Activated T-helper 2 cell treated with anti-CD3 and anti-CD28 coated beads, Interferon-gamma antibody, Interleukin-2, Interleukin-4, amounts not matched to agents 10 μg/mL and 5 μg/mL and 100 μg/mL, durations not matched to agents 14 hours and 24 hours and 36 hours (primary cell): ENCODE measurements around the gene DUSP5. TPM values are rescaled to one million over a fixed set of nuclear protein-coding genes. Genes with fewer than 3 reads are reported as not detected.
"Not testable (repeated sequence)": the region's sequence is repeated elsewhere in the genome, so short reads cannot be mapped to it uniquely, and the experiment has no call there.

ENCODE experiments used
- DNase-seq: peaks from one replicate; pipeline ENCODE4 v3.0.0; 2021; ENCODE audit warnings: low spot score
- H3K27ac Mint-ChIP-seq: one replicate; pipeline ENCODE4 v1.8.0; 2021; ENCODE audit warnings: mixed read lengths
- H3K27me3 Mint-ChIP-seq: one replicate; pipeline ENCODE4 v1.8.0; 2021; ENCODE audit warnings: low read depth, mixed read lengths
- H3K36me3 Mint-ChIP-seq: one replicate; pipeline ENCODE4 v1.8.0; 2021; ENCODE audit warnings: low read depth, mixed read lengths
- H3K4me1 Mint-ChIP-seq: one replicate; pipeline ENCODE4 v1.8.0; 2021; ENCODE audit warnings: low read depth, mixed read lengths
- H3K4me3 Mint-ChIP-seq: one replicate; pipeline ENCODE4 v1.8.0; 2021; ENCODE audit warnings: low read depth, mild to moderate bottlenecking, moderate library complexity, mixed read lengths
- H3K9me3 Mint-ChIP-seq: one replicate; pipeline ENCODE4 v1.8.0; 2021; ENCODE audit warnings: mixed read lengths
- intact Hi-C: fragments of 100-400 bp; cut with micrococcal nuclease; formaldehyde crosslinking; loops from one replicate; pipeline ENCODE4 v1.15.1; 2023
- total RNA-seq: library from RNA; stranded (reverse); gene quantifications from 2 replicates; pipeline ENCODE4 v1.2.3, GENCODE V29; 2022

Gene DUSP5
- total RNA-seq, 1 donor from 2014 or later = 86.2 TPM

DNA sequence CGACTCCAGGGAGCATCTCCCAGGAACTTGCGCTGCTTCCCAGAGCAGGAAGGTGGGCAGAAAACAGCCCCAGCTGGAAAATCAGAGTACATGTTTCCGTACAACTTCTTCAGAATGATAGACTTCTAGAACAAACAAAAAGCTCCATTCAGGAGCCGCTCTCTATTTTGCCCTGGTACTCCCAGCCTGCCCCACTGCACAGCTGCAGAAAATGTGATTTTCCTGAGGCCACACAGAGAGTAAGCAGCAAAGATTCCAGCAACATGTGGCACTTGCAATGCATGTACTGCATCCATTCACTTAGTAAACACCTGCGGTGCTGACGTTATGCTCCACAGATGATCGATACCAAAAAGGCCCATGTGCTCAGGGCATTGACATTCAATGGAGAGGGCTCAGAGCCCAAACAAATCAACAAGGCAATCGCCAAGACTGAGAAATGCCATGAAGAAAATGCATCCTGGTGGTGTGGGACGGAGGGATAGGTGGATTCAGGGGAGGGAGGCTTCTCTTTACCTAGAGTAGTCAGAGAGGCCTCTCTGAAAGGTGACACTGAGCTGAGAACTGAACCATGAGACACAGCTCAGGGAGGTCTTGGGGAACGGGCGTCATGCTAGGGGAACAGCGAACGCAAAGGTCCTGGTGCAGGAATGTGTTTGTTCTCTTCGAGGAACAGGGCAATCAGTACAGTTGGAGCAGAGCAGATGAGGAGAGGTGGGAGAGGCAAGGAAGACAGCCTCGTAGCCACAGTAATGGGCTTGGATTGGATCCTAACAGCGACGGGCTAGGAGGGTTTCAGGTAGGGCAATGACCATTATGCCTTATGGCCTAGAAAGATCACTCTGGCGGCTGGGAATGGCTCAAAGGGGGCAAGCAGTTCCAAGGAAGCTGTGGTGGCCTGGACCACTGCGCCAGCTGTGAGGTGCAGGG lies 35.3 kb upstream of the DUSP5 start:
- no peak for DNase-seq
- Mint-ChIP-seq H3K4me3 (no peak overlapping the region), H3K4me1 (peaks cover 34% of the 10 kb centered on the region), H3K9me3 (no peaks in the 10 kb centered on the region), H3K36me3 (no peaks in the 10 kb centered on the region), H3K27ac (no peak overlapping the region), H3K27me3 (no peaks in the 10 kb centered on the region)
- intact Hi-C loops = loop anchor here (5.0 kb wide), 1 partner anchor 35 kb away; the partner anchor contains the start of gene DUSP5

DNA sequence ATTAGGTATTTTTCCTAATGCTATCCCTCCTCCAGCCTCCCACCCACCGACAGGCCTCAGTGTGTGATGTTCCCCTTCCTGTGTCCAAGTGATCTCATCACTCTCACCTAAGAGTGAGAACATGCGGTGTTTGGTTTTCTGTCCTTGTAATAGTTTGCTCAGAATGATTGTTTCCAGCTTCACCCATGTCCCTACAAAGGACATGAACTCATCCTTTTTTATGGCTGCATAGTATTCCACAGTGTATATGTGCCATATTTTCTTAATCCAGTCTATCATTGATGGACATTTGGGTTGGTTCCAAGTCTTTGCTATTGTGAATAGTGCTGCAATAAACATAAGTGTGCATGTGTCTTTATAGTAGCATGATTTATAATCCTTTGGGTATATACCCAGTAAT lies 29.4 kb upstream of the DUSP5 start:
- intact Hi-C loops, DNase-seq, H3K36me3 Mint-ChIP-seq, H3K27me3 Mint-ChIP-seq, H3K9me3 Mint-ChIP-seq, H3K4me3 Mint-ChIP-seq, H3K27ac Mint-ChIP-seq: not testable (repeated sequence)
- peaks cover 11% of the 10 kb centered on the region for H3K4me1 Mint-ChIP-seq

DNA sequence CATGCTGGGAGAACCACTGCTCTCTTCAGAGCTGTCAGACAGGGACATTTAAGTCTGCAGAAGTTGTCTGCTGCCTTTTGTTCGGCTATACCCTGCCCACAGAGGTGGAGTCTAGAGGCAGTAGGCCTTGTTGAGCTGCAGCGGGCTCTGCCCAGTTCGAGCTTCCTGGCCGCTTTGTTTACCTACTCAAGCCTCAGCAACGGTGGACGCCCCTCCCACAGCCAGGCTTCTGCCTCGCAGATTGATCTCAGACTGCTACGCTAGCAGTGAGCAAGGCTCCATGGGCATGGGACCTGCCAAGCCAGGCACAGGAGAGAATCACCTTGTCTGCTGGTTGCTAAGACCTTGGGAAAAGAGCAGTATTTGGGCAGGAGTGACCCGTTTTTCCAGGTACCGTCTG lies 27.2 kb upstream of the DUSP5 start:
- H3K4me1 Mint-ChIP-seq, H3K9me3 Mint-ChIP-seq, intact Hi-C loops, H3K36me3 Mint-ChIP-seq, H3K4me3 Mint-ChIP-seq, H3K27ac Mint-ChIP-seq, DNase-seq, H3K27me3 Mint-ChIP-seq: not testable (repeated sequence)

DNA sequence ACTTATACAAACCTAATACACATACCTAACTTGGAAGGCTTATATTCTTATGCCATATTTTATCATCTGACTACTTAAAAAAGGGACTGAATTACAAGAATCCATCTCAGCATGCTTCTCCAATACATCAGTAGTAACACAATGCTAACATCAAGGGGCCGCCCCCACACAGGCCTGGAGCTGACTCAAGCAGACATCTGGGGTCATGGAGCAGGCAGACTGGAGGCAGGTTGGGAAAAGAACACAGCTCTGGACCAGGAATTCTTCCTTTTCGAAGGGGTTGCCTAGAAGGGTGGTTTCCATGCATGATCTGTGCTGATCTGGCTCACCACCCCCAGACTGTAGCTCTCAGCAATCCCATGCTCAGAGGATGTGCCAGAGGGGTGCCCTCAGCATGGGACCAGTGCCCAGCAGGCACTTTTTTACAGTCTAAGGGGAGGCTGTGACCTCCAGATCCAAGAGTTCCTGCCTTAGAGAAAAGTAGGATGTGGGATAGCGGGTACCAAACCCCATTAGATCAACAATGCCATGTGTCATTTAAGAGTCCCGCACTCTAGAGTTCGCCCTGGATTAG lies 26.1 kb upstream of the DUSP5 start:
- Mint-ChIP-seq H3K36me3 (peaks cover 3% of the 10 kb centered on the region), H3K9me3 (peaks cover 9% of the 10 kb centered on the region), H3K4me1 (peaks cover 3% of the 10 kb centered on the region), H3K4me3 (no peak overlapping the region), H3K27me3 (no peaks in the 10 kb centered on the region), H3K27ac (no peak overlapping the region)
- no peak for DNase-seq
- intact Hi-C loops = no loop called here

DNA sequence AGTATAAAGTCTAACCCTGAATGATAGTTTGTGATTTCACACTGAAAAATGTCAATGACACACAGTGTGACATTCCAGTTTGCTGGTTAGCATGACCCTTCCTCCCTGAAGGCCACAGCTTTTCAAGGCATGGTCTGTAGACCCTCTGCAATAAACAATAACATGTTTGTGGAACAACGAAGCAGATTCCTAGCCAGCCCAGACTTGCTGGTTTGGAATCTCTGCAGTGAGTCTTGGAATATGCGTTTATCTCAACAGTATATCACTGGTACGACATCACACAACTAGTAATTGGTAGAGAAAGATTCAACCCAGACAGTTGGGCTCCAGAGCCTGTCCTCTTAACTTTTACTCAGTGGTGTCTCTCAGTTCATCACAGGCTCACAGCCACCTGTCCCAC lies 23.7 kb upstream of the DUSP5 start:
- Mint-ChIP-seq H3K27me3 (no peaks in the 10 kb centered on the region), H3K9me3 (peaks cover 9% of the 10 kb centered on the region), H3K4me3 (no peak overlapping the region), H3K36me3 (peaks cover 3% of the 10 kb centered on the region), H3K27ac (no peak overlapping the region), H3K4me1 (peaks cover 3% of the 10 kb centered on the region)
- DNase-seq = no peak
- intact Hi-C loops = no loop called here

DNA sequence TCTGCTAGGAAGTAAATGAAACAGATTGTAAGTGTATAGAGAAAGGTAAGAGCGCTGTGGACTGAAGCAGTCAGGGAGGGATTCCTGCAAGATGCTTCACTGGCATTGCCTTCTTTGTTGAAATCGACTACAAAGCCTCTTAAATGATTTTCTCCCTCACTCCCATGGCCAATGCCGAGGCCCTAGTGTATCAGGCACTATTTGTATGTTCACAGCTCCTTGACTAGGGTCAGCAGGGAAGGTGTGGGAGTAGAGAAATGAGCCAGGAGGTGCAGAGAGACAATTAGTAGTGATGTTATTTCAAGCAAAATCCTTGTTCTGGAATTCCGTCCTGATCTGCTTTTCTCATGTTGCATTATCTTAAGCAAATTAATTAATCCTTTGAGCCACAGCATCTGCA lies 22.9 kb upstream of the DUSP5 start:
- DNase-seq = no peak
- intact Hi-C loops = no loop called here
- Mint-ChIP-seq H3K27ac (no peak overlapping the region), H3K36me3 (no peaks in the 10 kb centered on the region), H3K4me3 (no peak overlapping the region), H3K27me3 (no peaks in the 10 kb centered on the region), H3K4me1 (peaks cover 3% of the 10 kb centered on the region), H3K9me3 (peaks cover 6% of the 10 kb centered on the region)

DNA sequence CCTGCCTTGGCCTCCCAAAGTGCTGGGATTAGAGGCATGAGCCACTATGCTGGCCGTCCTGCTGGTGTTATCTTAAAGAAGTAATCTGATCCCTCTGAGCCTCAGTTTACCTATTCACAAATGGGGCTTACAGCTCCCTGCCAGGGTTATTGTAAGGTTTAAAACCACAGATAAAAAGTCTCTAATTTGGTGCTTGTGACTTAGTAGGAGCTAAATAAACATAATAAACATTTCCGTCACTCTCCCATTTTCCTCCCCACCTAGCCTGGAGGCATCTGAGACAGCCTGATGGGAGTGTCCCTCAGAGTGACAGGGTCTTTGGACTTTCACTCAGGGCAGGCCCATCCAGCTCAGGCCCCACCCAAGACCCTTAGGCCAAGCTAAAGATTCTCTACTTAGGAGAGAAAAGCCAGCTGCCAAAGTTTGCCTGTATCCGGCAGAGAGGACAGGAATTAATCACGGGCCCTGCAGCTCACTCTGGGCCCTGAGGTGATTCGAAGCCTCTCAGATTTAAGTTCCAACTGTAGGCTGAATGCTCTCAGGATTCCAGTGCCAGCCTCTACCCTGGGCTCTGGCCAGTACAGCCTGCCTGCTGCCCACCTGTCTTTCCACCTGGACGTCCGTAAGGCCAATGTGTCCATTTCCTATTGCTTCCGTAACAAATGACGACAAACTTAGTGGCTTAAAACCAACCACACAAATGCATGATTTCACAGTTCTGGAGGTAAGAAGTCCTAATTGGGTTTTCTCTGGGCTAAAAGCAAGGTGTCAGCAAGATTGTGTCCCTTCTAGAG lies 21.8 kb upstream of the DUSP5 start:
- intact Hi-C loops = no loop called here
- DNase-seq = no peak
- Mint-ChIP-seq H3K27ac (no peak overlapping the region), H3K4me3 (no peak overlapping the region), H3K36me3 (no peaks in the 10 kb centered on the region), H3K9me3 (no peaks in the 10 kb centered on the region), H3K4me1 (peaks cover 3% of the 10 kb centered on the region), H3K27me3 (no peaks in the 10 kb centered on the region)

DNA sequence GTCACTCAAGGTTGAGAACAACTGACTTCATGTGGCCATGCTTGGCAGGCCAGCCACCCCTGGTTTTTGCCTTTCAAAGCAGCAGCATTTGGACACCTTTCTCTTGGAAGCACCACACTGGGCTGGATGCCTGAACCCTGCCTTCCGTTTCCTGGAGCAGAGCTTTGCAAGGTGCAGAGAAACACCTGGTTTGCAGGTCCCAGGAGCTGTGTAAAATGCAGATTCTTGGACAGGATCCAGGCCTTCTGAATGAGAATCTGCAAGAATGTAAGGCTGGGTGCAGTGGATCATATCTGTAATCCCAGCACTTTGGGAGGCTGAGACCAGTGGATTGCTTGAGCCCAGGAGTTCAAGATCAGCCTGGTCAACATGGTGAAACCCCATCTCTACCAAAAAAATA lies 18.0 kb upstream of the DUSP5 start:
- no peak overlapping the region for H3K27ac Mint-ChIP-seq
- no peak for DNase-seq
- H3K4me1 Mint-ChIP-seq = peaks cover 2% of the 10 kb centered on the region
- no peaks in the 10 kb centered on the region for H3K36me3 Mint-ChIP-seq
- no peak overlapping the region for H3K4me3 Mint-ChIP-seq
- intact Hi-C loops = no loop called here
- H3K9me3 Mint-ChIP-seq = no peaks in the 10 kb centered on the region
- H3K27me3 Mint-ChIP-seq = peaks cover 6% of the 10 kb centered on the region

DNA sequence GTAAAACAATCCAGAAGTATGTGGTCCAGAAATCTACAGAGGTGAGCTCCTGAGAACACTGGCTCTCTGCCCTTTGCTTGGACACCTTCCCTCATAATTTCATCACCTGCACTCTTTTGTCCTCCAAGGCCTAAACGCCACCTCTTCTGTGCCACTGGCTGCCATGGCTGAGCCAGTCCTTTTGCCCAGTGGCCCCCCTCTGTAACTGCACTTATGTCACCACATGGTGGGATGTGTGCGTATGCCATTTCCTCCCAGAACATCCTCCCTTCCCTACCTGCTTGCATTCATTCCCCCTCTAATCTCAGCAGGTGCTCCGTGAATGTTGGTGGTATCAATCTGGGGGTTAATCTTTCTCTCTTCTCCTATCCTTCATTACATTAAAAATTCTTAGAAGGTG lies 17.3 kb upstream of the DUSP5 start:
- H3K9me3 Mint-ChIP-seq = no peaks in the 10 kb centered on the region
- intact Hi-C loops = no loop called here
- H3K27ac Mint-ChIP-seq = no peak overlapping the region
- H3K4me3 Mint-ChIP-seq = no peak overlapping the region
- DNase-seq = no peak
- H3K27me3 Mint-ChIP-seq = peaks cover 6% of the 10 kb centered on the region
- no peaks in the 10 kb centered on the region for H3K36me3 Mint-ChIP-seq
- peaks cover 2% of the 10 kb centered on the region for H3K4me1 Mint-ChIP-seq

DNA sequence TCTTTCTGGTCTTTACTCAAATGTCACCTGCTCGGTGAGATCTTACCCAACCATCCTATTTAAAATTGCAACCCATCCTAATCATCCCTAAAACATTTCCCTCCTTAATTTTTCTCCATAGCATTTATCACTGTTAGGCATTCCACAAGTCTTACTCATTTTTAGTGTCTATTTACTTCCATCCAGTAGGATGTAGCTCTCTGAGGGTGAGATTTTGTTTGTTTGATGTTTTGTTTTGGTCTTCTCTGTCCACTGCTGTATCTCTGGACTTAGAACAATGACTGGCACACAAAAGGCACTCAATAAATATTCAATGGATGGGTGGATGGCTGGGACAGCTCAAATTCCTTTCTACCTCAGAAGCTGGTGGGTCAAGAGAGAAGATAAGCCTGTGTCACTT lies 15.8 kb upstream of the DUSP5 start:
- no peak for DNase-seq
- H3K4me1 Mint-ChIP-seq = peaks cover 2% of the 10 kb centered on the region
- H3K36me3 Mint-ChIP-seq = no peaks in the 10 kb centered on the region
- intact Hi-C loops = no loop called here
- peaks cover 6% of the 10 kb centered on the region for H3K27me3 Mint-ChIP-seq
- H3K4me3 Mint-ChIP-seq = no peak overlapping the region
- no peak overlapping the region for H3K27ac Mint-ChIP-seq
- no peaks in the 10 kb centered on the region for H3K9me3 Mint-ChIP-seq

DNA sequence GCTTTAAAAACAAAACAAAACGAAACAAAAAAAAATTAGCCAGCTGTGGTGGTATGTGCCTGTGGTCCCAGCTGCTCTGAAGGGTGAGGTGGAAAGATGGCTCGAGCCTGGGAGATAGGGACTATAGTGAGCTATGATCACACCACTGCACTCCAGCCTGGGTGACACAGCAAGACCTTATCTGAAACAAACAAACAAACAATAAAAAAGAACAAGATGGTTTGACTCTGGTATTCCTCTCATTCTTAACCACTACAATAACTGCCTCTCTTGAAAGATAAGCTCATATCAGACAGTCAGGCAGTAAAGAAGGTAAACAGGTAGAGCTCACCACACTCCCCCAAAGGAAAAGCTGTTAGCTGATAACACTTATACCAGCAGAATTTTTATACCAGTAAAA lies 14.1 kb upstream of the DUSP5 start:
- no peaks in the 10 kb centered on the region for H3K9me3 Mint-ChIP-seq
- H3K36me3 Mint-ChIP-seq = no peaks in the 10 kb centered on the region
- peaks cover 6% of the 10 kb centered on the region for H3K27me3 Mint-ChIP-seq
- no peak overlapping the region for H3K4me3 Mint-ChIP-seq
- intact Hi-C loops = no loop called here
- H3K4me1 Mint-ChIP-seq = peaks cover 5% of the 10 kb centered on the region
- DNase-seq = no peak
- H3K27ac Mint-ChIP-seq = no peak overlapping the region

DNA sequence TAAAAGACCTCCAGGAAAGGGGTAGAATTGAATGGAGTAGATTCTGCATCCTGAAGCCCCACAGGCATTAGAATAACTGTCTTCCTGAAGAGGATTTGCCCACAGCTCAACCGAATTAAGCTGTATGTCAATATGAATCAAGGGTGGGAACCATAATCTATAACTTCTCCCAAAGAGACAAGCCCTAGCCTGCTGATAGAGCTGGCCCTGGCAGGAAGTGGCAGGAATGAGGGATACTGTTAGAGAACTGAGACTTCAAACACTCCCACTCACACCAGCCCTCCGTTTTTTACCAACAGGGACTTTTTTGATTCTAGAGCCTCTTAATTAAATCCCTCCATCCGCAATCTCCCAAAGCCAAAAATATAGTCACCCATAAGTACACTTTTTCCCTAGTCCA lies 12.2 kb upstream of the DUSP5 start:
- H3K27ac Mint-ChIP-seq = no peak overlapping the region
- H3K4me1 Mint-ChIP-seq = peaks cover 5% of the 10 kb centered on the region
- no peaks in the 10 kb centered on the region for H3K36me3 Mint-ChIP-seq
- peaks cover 6% of the 10 kb centered on the region for H3K27me3 Mint-ChIP-seq
- intact Hi-C loops = no loop called here
- no peak for DNase-seq
- no peak overlapping the region for H3K4me3 Mint-ChIP-seq
- no peaks in the 10 kb centered on the region for H3K9me3 Mint-ChIP-seq
